CD4-positive, alpha-beta T cell treated with Interleukin-2 at 100 ng/mL for 4 hours (primary cell): ENCODE measurements around the gene UNC119B.

Source experiments
- DNase-seq: peaks from one replicate; pipeline ENCODE4 v3.0.0-alpha.2; 2020; ENCODE audit warnings: low spot score

The UNC119B gene

GRCh38 chr12:120688527-120689071 lies 21.7 kb upstream of the UNC119B start:
- DNase-seq = no peak

GRCh38 chr12:120689397-120690082 lies 20.7 kb upstream of the UNC119B start:
- DNase-seq = no peak

- DNase-seq = no peak
Observed at GRCh38 chr12:120690083-120690450, 20.2 kb upstream of the UNC119B start.

- no peak for DNase-seq
Observed at GRCh38 chr12:120690978-120691377, 19.3 kb upstream of the UNC119B start.

- DNase-seq = no peak
Observed at GRCh38 chr12:120692524-120693033, 17.7 kb upstream of the UNC119B start.

GRCh38 chr12:120693848-120694247 lies 16.4 kb upstream of the UNC119B start:
- DNase-seq = no peak

GRCh38 chr12:120696626-120697025 lies 13.6 kb upstream of the UNC119B start:
- DNase-seq = no peak

GRCh38 chr12:120697344-120697743 lies 12.9 kb upstream of the UNC119B start:
- DNase-seq = no peak

GRCh38 chr12:120698665-120699064 lies 11.6 kb upstream of the UNC119B start:
- no peak for DNase-seq

- DNase-seq = no peak
Observed at GRCh38 chr12:120699553-120699952, 10.7 kb upstream of the UNC119B start.

- no peak for DNase-seq
Observed at GRCh38 chr12:120700886-120701285, 9.4 kb upstream of the UNC119B start.

GRCh38 chr12:120702637-120703036 lies 7.6 kb upstream of the UNC119B start:
- DNase-seq = no peak

- no peak for DNase-seq
Observed at GRCh38 chr12:120703311-120703942, 6.8 kb upstream of the UNC119B start.

- no peak for DNase-seq
Observed at GRCh38 chr12:120705618-120706017, 4.6 kb upstream of the UNC119B start.

- no peak for DNase-seq
Observed at GRCh38 chr12:120706029-120706428, 4.2 kb upstream of the UNC119B start.

GRCh38 chr12:120708651-120709050 lies 1.6 kb upstream of the UNC119B start:
- DNase-seq = no peak

- peak; percentile 17 for DNase-seq
Observed at GRCh38 chr12:120710805-120711296, 593 bp downstream of the UNC119B start.

GRCh38 chr12:120711411-120711810 lies 1.2 kb downstream of the UNC119B start:
- DNase-seq = no peak

GRCh38 chr12:120712610-120713009 lies 2.4 kb downstream of the UNC119B start:
- no peak for DNase-seq

GRCh38 chr12:120713861-120714482 lies 3.7 kb downstream of the UNC119B start:
- DNase-seq = peak; percentile 89

GRCh38 chr12:120718055-120718454 lies 7.8 kb downstream of the UNC119B start:
- DNase-seq = no peak

- DNase-seq = no peak
Observed at GRCh38 chr12:120719072-120719471, 8.8 kb downstream of the UNC119B start.
